Measurements from ENCODE around the gene PPEF2.

The PPEF2 gene

DNA sequence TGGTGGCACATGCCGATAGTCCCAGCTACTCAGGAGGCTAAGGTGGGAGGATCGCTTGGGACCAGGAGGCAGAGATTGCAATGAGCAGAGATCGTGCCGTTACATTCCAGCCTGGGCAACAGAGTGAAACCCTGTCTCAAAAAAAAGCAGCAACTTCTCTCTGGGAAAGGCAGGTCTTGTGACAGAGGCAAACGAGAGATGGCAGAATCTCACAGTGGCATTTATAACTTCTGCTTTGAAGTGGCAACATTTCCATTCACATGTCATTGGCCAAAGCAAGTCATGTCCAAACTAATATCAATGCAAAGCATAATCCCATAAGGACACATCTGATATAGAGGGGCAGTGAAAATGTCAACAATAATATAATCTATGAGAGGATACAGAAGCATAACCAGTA lies 79.8 kb downstream of the PPEF2 start:
- DNase-seq, result no peak

- no peak for DNase-seq
These were observed 80.3 kb downstream of the PPEF2 start for GRCh38 chr4:75821966-75822365.

- DNase-seq, result no peak
These were observed 81.0 kb downstream of the PPEF2 start for GRCh38 chr4:75821216-75821615.

DNA sequence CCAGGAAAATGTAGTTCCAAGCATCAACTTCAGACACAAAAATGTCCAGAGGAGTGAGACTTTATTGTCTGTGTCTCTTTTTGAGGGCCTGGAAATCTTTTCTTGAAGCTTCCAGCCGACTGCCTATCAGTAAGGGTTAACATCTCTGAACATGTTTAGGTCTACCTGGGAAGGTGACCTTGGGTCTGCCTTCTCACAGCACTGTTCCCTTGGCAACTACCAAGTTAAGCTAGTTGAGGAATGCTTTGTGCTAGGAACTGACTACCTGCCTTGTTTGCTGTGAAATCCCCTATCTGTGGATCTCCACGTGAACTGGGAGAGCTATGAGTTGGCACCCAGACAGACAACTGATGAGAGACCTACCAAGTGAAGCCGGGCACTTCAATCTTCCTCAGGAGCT lies 81.6 kb downstream of the PPEF2 start:
- no peak for DNase-seq

DNA sequence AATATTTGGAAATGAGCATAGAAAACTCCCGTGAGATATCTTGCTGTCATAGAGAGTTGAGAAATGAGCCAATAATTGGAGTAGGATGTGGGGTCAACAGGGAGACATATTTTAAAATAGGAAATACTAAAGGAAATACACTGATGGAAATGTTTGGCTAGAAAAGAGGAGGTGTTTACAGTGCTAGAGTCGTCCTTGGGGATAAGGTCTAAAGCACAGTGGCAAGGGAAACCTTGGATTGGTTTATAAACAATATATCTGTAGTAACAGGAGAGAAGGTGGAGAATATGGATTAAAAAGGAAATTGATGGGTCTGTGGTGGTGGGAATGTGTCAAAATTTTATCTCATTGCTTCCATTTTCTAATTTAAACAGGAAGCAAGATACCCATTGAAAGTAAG lies 82.1 kb downstream of the PPEF2 start:
- no peak for DNase-seq

- no peak for DNase-seq
These were observed 83.1 kb downstream of the PPEF2 start for GRCh38 chr4:75819121-75819520.

DNA sequence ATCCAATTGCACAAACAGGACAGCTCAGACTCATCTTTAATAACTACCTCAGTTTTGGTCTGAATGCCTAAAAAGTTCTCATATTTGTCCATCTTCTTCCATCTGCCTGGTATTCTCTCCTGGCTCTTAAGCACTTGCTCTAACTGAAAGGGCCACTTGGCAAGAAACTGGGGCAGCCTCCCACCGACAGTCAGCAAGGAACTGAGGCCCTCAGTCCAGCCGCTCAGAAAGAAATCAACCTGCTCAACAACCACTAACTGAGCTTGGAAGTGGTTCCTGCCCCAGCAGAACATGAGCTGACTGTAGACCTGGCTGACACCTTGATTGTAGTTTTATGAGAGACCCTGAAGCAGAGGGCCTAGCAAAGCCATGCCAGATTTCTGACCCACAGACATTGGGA lies 84.4 kb downstream of the PPEF2 start:
- no peak for DNase-seq
